ENCODE results near the gene INTS3.

DNA sequence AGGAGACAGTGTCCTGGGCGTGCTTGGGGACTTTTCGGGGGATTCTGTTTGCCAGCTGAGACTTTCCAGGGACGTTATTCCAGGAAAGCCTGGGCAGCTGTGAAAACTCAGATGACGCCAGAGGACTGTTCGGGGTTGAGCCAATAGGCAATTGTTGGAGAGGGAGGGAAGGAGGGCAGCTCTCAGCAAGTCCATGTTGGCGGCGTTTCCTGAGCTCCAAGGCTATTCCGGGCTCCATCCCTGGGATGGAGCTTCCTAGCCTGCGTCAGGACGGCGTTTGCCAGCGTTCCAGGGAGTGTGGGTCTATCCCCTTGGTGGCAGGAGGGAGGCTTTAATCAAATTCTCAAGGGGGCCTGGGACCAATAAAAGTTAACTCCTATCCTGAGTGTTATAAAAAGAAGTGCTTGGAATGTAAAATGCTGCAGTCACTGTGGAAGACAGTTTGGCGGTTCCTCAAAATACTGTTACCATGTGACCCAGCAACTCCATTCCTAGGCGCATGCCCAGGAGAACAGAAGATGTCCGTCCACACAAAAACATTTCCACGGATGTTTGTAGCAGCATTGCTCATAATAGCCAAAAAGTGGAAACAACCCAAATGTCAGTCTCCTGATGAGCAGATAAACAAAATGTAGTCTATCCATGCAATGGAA is 62.6 kb downstream of the INTS3 start:
- TF ChIP-seq, protein P1, sequence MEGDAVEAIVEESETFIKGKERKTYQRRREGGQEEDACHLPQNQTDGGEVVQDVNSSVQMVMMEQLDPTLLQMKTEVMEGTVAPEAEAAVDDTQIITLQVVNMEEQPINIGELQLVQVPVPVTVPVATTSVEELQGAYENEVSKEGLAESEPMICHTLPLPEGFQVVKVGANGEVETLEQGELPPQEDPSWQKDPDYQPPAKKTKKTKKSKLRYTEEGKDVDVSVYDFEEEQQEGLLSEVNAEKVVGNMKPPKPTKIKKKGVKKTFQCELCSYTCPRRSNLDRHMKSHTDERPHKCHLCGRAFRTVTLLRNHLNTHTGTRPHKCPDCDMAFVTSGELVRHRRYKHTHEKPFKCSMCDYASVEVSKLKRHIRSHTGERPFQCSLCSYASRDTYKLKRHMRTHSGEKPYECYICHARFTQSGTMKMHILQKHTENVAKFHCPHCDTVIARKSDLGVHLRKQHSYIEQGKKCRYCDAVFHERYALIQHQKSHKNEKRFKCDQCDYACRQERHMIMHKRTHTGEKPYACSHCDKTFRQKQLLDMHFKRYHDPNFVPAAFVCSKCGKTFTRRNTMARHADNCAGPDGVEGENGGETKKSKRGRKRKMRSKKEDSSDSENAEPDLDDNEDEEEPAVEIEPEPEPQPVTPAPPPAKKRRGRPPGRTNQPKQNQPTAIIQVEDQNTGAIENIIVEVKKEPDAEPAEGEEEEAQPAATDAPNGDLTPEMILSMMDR (IDR thresholded peaks at IDR 0.05; ENCODE audit: low read length): no peak
- no peak for TF ChIP-seq EZH2 (optimal IDR thresholded peaks at IDR 0.05; ENCODE audit: low read depth, low read length)
